Measurements from ENCODE around the gene PLEKHH2. TPM values are rescaled to one million over a fixed set of nuclear protein-coding genes. Genes with fewer than 3 reads are reported as not detected.

Gene PLEKHH2
- total RNA-seq, 1 experiment from 2014 or later = 0.93 TPM

- Mint-ChIP-seq H3K27me3 (ENCODE audit: insufficient read depth, unreplicated experiment) (no peaks in the 10 kb centered on the region), H3K27ac (ENCODE audit: low read depth, unreplicated experiment) (no peak overlapping the region), H3K9me3 (ENCODE audit: unreplicated experiment) (no peaks in the 10 kb centered on the region), H3K36me3 (ENCODE audit: insufficient read depth, unreplicated experiment) (no peaks in the 10 kb centered on the region), H3K4me1 (ENCODE audit: insufficient read depth, unreplicated experiment) (peaks cover 11% of the 10 kb centered on the region), H3K4me3 (ENCODE audit: unreplicated experiment) (no peak overlapping the region)
- DNase-seq (ENCODE audit: unreplicated experiment) = peak; percentile 34
- ChIA-PET CTCF (interaction anchor here (0.5 to 1.2 kb wide), 5 partner anchors 21 to 160 kb away, joined by 3 to 5 read pairs (median 4); no protein-coding TSS in a partner anchor), POLR2A (no interaction called here)
- BruUV-seq (replicated peaks) = no TSS peak
- TF ChIP-seq, protein P1, sequence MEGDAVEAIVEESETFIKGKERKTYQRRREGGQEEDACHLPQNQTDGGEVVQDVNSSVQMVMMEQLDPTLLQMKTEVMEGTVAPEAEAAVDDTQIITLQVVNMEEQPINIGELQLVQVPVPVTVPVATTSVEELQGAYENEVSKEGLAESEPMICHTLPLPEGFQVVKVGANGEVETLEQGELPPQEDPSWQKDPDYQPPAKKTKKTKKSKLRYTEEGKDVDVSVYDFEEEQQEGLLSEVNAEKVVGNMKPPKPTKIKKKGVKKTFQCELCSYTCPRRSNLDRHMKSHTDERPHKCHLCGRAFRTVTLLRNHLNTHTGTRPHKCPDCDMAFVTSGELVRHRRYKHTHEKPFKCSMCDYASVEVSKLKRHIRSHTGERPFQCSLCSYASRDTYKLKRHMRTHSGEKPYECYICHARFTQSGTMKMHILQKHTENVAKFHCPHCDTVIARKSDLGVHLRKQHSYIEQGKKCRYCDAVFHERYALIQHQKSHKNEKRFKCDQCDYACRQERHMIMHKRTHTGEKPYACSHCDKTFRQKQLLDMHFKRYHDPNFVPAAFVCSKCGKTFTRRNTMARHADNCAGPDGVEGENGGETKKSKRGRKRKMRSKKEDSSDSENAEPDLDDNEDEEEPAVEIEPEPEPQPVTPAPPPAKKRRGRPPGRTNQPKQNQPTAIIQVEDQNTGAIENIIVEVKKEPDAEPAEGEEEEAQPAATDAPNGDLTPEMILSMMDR (IDR thresholded peaks at IDR 0.05; ENCODE audit: unreplicated experiment) = no peak
- intact Hi-C loops (cut with micrococcal nuclease) = no loop called here
Measured at GRCh38 chr2:43737097-43737854, 100.2 kb downstream of the PLEKHH2 start.

- BruUV-seq (replicated peaks) = no TSS peak
- H3K4me3 Mint-ChIP-seq (ENCODE audit: unreplicated experiment) = no peak overlapping the region
- H3K4me1 Mint-ChIP-seq (ENCODE audit: insufficient read depth, unreplicated experiment) = peaks cover 11% of the 10 kb centered on the region
- no peak for DNase-seq (ENCODE audit: unreplicated experiment)
- ChIA-PET CTCF (interaction anchor here (0.5 to 1.2 kb wide), 2 partner anchors 22 to 38 kb away, joined by 4 to 5 read pairs; no protein-coding TSS in a partner anchor), POLR2A (interaction anchor here (0.7 kb wide), 1 partner anchor 18 kb away, joined by 3 read pairs; no protein-coding TSS in a partner anchor)
- TF ChIP-seq, protein P1 (IDR thresholded peaks at IDR 0.05; ENCODE audit: unreplicated experiment) = no peak
- H3K9me3 Mint-ChIP-seq (ENCODE audit: unreplicated experiment) = no peaks in the 10 kb centered on the region
- H3K27ac Mint-ChIP-seq (ENCODE audit: low read depth, unreplicated experiment) = no peak overlapping the region
- no peaks in the 10 kb centered on the region for H3K36me3 Mint-ChIP-seq (ENCODE audit: insufficient read depth, unreplicated experiment)
- no peaks in the 10 kb centered on the region for H3K27me3 Mint-ChIP-seq (ENCODE audit: insufficient read depth, unreplicated experiment)
- intact Hi-C loops (cut with micrococcal nuclease) = no loop called here
Measured at GRCh38 chr2:43737855-43738254, 100.8 kb downstream of the PLEKHH2 start.

- peaks cover 11% of the 10 kb centered on the region for H3K4me1 Mint-ChIP-seq (ENCODE audit: insufficient read depth, unreplicated experiment)
- no peaks in the 10 kb centered on the region for H3K27me3 Mint-ChIP-seq (ENCODE audit: insufficient read depth, unreplicated experiment)
- no peak for DNase-seq (ENCODE audit: unreplicated experiment)
- POLR2A ChIA-PET = interaction anchor here (0.7 kb wide), 1 partner anchor 18 kb away, joined by 3 read pairs; no protein-coding TSS in a partner anchor
- H3K36me3 Mint-ChIP-seq (ENCODE audit: insufficient read depth, unreplicated experiment) = no peaks in the 10 kb centered on the region
- intact Hi-C loops (cut with micrococcal nuclease) = no loop called here
- H3K9me3 Mint-ChIP-seq (ENCODE audit: unreplicated experiment) = no peaks in the 10 kb centered on the region
- CTCF ChIA-PET = interaction anchor here (0.5 kb wide), 1 partner anchor 37 kb away, joined by 5 read pairs; no protein-coding TSS in a partner anchor
- TF ChIP-seq, protein P1 (IDR thresholded peaks at IDR 0.05; ENCODE audit: unreplicated experiment) = no peak
- no TSS peak for BruUV-seq (replicated peaks)
- no peak overlapping the region for H3K27ac Mint-ChIP-seq (ENCODE audit: low read depth, unreplicated experiment)
- H3K4me3 Mint-ChIP-seq (ENCODE audit: unreplicated experiment) = no peak overlapping the region
Measured at GRCh38 chr2:43738257-43738656, 101.2 kb downstream of the PLEKHH2 start.

DNA sequence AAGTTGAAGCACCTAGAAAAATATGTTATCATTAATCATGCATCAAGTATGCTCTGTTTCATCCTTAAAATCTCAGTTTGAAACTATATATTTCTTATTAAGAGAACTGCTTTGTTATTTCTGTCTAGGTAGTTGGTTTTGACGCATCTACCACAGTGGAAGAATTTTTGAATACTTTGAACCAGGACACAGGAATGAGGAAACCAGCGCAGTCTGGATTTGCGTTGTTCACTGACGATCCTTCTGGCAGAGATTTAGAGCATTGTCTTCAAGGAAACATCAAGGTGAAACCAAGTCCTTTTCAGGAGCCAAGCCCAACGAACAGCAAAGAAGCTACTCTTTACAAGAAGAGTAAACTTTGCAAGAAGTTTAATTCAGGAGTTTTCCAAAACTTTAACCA is 106.6 kb downstream of the PLEKHH2 start:
- Mint-ChIP-seq H3K9me3 (ENCODE audit: unreplicated experiment) (no peaks in the 10 kb centered on the region), H3K36me3 (ENCODE audit: insufficient read depth, unreplicated experiment) (no peaks in the 10 kb centered on the region), H3K4me1 (ENCODE audit: insufficient read depth, unreplicated experiment) (no peaks in the 10 kb centered on the region), H3K27ac (ENCODE audit: low read depth, unreplicated experiment) (no peak overlapping the region), H3K4me3 (ENCODE audit: unreplicated experiment) (no peak overlapping the region), H3K27me3 (ENCODE audit: insufficient read depth, unreplicated experiment) (no peaks in the 10 kb centered on the region)
- TF ChIP-seq, protein P1 (IDR thresholded peaks at IDR 0.05; ENCODE audit: unreplicated experiment) = no peak
- no peak for DNase-seq (ENCODE audit: unreplicated experiment)
- ChIA-PET POLR2A (no interaction called here), CTCF (interaction anchor here (0.5 kb wide), 1 partner anchor 273 kb away, joined by 4 read pairs; no protein-coding TSS in a partner anchor)
- BruUV-seq (replicated peaks) = no TSS peak
- intact Hi-C loops (cut with micrococcal nuclease) = no loop called here
